GM18909 (cell line): ENCODE measurements around the gene TH.
"Not testable (repeated sequence)": the region's sequence is repeated elsewhere in the genome, so short reads cannot be mapped to it uniquely, and the experiment has no call there.

Source experiments
- ATAC-seq: cut with Tn5 transposase; IDR thresholded peaks from one replicate; pipeline ENCODE4 v1.9.1; 2021; ENCODE audit warnings: mild to moderate bottlenecking; ENCODE audit not compliant: unreplicated experiment, poor library complexity

The TH gene

GRCh38 chr11:2179516-2179915 is 7.9 kb upstream of the TH start:
- no peak for ATAC-seq

- ATAC-seq, result no peak
Measured at GRCh38 chr11:2178906-2179494, 7.4 kb upstream of the TH start.

- not testable (repeated sequence) for ATAC-seq
Measured at GRCh38 chr11:2178055-2178773, 6.6 kb upstream of the TH start.

- no peak for ATAC-seq
Measured at GRCh38 chr11:2177076-2177475, 5.5 kb upstream of the TH start.

GRCh38 chr11:2176389-2176900 is 4.8 kb upstream of the TH start:
- ATAC-seq, result no peak

- no peak for ATAC-seq
Measured at GRCh38 chr11:2175659-2176058, 4.0 kb upstream of the TH start.

- no peak for ATAC-seq
Measured at GRCh38 chr11:2174361-2174760, 2.7 kb upstream of the TH start.

- ATAC-seq, result no peak
Measured at GRCh38 chr11:2173761-2174160, 2.1 kb upstream of the TH start.

GRCh38 chr11:2173150-2173693 is 1.6 kb upstream of the TH start:
- no peak for ATAC-seq

GRCh38 chr11:2172676-2173075 is 1.1 kb upstream of the TH start:
- ATAC-seq, result no peak

GRCh38 chr11:2169626-2170570 is 1.7 kb downstream of the TH start:
- no peak for ATAC-seq

- no peak for ATAC-seq
Measured at GRCh38 chr11:2169005-2169378, 2.6 kb downstream of the TH start.

- ATAC-seq, result no peak
Measured at GRCh38 chr11:2168286-2169004, 3.2 kb downstream of the TH start.

- ATAC-seq, result no peak
Measured at GRCh38 chr11:2167141-2168045, 4.2 kb downstream of the TH start.

- no peak for ATAC-seq
Measured at GRCh38 chr11:2166091-2166851, 5.3 kb downstream of the TH start.

- no peak for ATAC-seq
Measured at GRCh38 chr11:2165571-2165970, 6.0 kb downstream of the TH start.

- no peak for ATAC-seq
Measured at GRCh38 chr11:2164861-2165555, 6.6 kb downstream of the TH start.

- ATAC-seq, result no peak
Measured at GRCh38 chr11:2164081-2164480, 7.5 kb downstream of the TH start.
